ENCODE measurements around the gene PCDH12.

GRCh38 chr5:141994511-141995136 is 36.6 kb upstream of the PCDH12 start:
- TF ChIP-seq CTCF (conservative IDR thresholded peaks at IDR 0.05; ENCODE audit: low read depth, low read length) (no peak), EZH2phosphoT487 (IDR thresholded peaks at IDR 0.05; ENCODE audit: borderline replicate concordance, low read length) (no peak), EZH2 (IDR thresholded peaks at IDR 0.05; ENCODE audit: low read length, unreplicated experiment) (no peak)
